ENCODE data around the gene AOC3.

DNA sequence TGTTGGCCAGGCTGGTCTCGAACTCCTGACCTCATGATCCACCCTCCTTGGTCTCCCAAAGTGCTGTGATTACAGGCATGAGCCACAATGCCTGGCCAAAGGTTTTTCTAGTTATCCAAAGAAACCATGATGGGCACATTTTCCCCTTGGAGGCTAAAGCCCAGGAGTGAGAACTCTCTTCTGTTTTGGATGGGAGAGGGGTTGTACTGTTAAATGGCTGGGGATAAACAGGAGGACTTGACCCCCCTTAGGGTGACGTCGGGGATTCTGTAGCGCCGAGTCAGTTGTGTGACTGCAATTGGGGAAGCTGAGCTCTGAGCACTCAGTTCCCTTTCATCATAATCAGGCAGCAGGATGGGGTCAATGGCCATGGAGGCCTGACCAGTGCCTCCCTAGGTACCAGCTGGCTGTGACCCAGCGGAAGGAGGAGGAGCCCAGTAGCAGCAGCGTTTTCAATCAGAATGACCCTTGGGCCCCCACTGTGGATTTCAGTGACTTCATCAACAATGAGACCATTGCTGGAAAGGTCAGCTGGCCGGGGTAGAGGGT is 4.1 kb downstream of the AOC3 start:
- TF ChIP-seq EZH2 (IDR thresholded peaks at IDR 0.05; ENCODE audit: low read length) = no peak
- TF ChIP-seq, protein P1, sequence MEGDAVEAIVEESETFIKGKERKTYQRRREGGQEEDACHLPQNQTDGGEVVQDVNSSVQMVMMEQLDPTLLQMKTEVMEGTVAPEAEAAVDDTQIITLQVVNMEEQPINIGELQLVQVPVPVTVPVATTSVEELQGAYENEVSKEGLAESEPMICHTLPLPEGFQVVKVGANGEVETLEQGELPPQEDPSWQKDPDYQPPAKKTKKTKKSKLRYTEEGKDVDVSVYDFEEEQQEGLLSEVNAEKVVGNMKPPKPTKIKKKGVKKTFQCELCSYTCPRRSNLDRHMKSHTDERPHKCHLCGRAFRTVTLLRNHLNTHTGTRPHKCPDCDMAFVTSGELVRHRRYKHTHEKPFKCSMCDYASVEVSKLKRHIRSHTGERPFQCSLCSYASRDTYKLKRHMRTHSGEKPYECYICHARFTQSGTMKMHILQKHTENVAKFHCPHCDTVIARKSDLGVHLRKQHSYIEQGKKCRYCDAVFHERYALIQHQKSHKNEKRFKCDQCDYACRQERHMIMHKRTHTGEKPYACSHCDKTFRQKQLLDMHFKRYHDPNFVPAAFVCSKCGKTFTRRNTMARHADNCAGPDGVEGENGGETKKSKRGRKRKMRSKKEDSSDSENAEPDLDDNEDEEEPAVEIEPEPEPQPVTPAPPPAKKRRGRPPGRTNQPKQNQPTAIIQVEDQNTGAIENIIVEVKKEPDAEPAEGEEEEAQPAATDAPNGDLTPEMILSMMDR (optimal IDR thresholded peaks at IDR 0.05 in 1 of 3, IDR thresholded peaks at IDR 0.05 in 1 of 3, conservative IDR thresholded peaks at IDR 0.05 in 1 of 3; ENCODE audit: extremely low read depth in 1 of 3, insufficient read depth in 2 of 3, low read length in 3 of 3) = no peak

Measured in keratinocyte (primary cell).